ENCODE measurements around the gene PAX4. TPM values are rescaled to one million over a fixed set of nuclear protein-coding genes. Genes with fewer than 3 reads are reported as not detected.

The PAX4 gene
- total RNA-seq, 1 donor from 2014 or later: not detected

Other genes starting within 250 kb of the PAX4 start
- 9.2 and 26.0 TPM in 2 replicates for gene ZNF800, start 225.4 kb downstream of the PAX4 start, total RNA-seq (ENCODE audit: low replicate concordance)
- gene GCC1, start 32.5 kb downstream of the PAX4 start, total RNA-seq (ENCODE audit: low replicate concordance): 7.1 and 13.5 TPM in 2 replicates
- gene ARF5, start 29.7 kb downstream of the PAX4 start, total RNA-seq (ENCODE audit: low replicate concordance): 229 and 266 TPM in 2 replicates
- 1.1 and 2.2 TPM in 2 replicates for gene FSCN3, start 24.4 kb downstream of the PAX4 start, total RNA-seq (ENCODE audit: low replicate concordance)
- gene SND1, start 34.1 kb upstream of the PAX4 start, total RNA-seq (ENCODE audit: low replicate concordance): 146 and 154 TPM in 2 replicates

Measured in neural progenitor cell (in vitro differentiated cells).